Natural killer cell (primary cell): ENCODE data around the gene SYNDIG1. TPM values are rescaled to one million over a fixed set of nuclear protein-coding genes. Genes with fewer than 3 reads are reported as not detected.

Source experiments
- ATAC-seq, 3 donors: fragments of 150-1000 bp in 2 of 3; fragments of 200-7000 bp in 1 of 3; cut with Tn5 transposase; 1 replicate in 1 of 3; 2 replicates in 2 of 3; pipeline ENCODE4 v1.10.0; 2021; ENCODE audit warnings: mild to moderate bottlenecking in 2 of 3, moderate library complexity in 2 of 3
- DNase-seq, 2 donors: peaks; one replicate each; pipeline versions ENCODE4 v3.0.0 to v3.0.0-alpha.2; 2013 to 2021; ENCODE audit warnings: mixed read lengths in 1 of 2
- H3K27ac ChIP-seq: one replicate; pipeline ENCODE4 v1.5.1; 2013; ENCODE audit warnings: mild to moderate bottlenecking, low read length
- H3K27me3 ChIP-seq: one replicate; pipeline ENCODE4 v1.6.1; 2013; ENCODE audit warnings: low read length; ENCODE audit not compliant: control insufficient read depth, insufficient read depth
- H3K36me3 ChIP-seq: one replicate; pipeline ENCODE4 v1.6.1; 2013; ENCODE audit warnings: low read length; ENCODE audit not compliant: control insufficient read depth, insufficient read depth
- H3K4me1 ChIP-seq: one replicate; pipeline ENCODE4 v1.6.1; 2013; ENCODE audit warnings: low read length; ENCODE audit not compliant: control insufficient read depth, insufficient read depth
- H3K4me3 ChIP-seq: one replicate; pipeline ENCODE4 v1.5.1; 2013; ENCODE audit warnings: low read length
- H3K9me3 ChIP-seq: one replicate; pipeline ENCODE4 v1.6.1; 2013; ENCODE audit warnings: low read length; ENCODE audit not compliant: control insufficient read depth, insufficient read depth
- H3K27ac Mint-ChIP-seq, 2 donors: one replicate each; pipeline ENCODE4 v1.8.0; 2022; ENCODE audit warnings: mild to moderate bottlenecking in 2 of 2, mixed read lengths in 2 of 2, moderate library complexity in 1 of 2
- H3K27me3 Mint-ChIP-seq, 2 donors: one replicate each; pipeline ENCODE4 v1.8.0; 2022; ENCODE audit warnings: low read depth in 2 of 2, mixed read lengths in 2 of 2
- H3K36me3 Mint-ChIP-seq: one replicate; pipeline ENCODE4 v1.8.0; 2022; ENCODE audit warnings: mixed read lengths
- H3K4me1 Mint-ChIP-seq, 2 donors: one replicate each; pipeline ENCODE4 v1.8.0; 2022; ENCODE audit warnings: mixed read lengths in 2 of 2
- H3K4me3 Mint-ChIP-seq: one replicate; pipeline ENCODE4 v1.8.0; 2022; ENCODE audit warnings: mild to moderate bottlenecking, moderate library complexity, mixed read lengths
- H3K9me3 Mint-ChIP-seq, 2 donors: one replicate each; pipeline ENCODE4 v1.8.0; 2022; ENCODE audit warnings: mixed read lengths in 2 of 2
- WGBS: methylation state at CpG from one replicate; pipeline ENCODE4 v1.1.7; 2013; ENCODE audit warnings: missing lambda C conversion rate; ENCODE audit not compliant: insufficient coverage; 5-methylcytosine and 5-hydroxymethylcytosine counted together
- intact Hi-C: fragments of 100-400 bp; cut with micrococcal nuclease; formaldehyde crosslinking; loops from one replicate; pipeline ENCODE4 v1.14.2; 2022
- total RNA-seq, 4 donors: library from RNA; stranded (reverse); fragments of 120-200 nt in 1 of 4; gene quantifications; one replicate each; pipeline versions ENCODE4 v1.2.3 to v1.2.4, GENCODE V29; 2013 to 2022
- TF ChIP-seq, protein P1 (sequence below): fragments of 200-600 bp; IDR thresholded peaks from one replicate; pipeline ENCODE4 v1.8.0; 2022; ENCODE audit warnings: antibody characterized with exemption

SYNDIG1 gene
- total RNA-seq, 3 donors from 2014 or later (not counting 1 experiment from before 2014, with no cell fraction given) = not detected

- no peaks in the 10 kb centered on the region for H3K36me3 ChIP-seq
- H3K27me3 Mint-ChIP-seq = peaks cover 7% of the 10 kb centered on the region in 2 donors
- TF ChIP-seq, protein P1, sequence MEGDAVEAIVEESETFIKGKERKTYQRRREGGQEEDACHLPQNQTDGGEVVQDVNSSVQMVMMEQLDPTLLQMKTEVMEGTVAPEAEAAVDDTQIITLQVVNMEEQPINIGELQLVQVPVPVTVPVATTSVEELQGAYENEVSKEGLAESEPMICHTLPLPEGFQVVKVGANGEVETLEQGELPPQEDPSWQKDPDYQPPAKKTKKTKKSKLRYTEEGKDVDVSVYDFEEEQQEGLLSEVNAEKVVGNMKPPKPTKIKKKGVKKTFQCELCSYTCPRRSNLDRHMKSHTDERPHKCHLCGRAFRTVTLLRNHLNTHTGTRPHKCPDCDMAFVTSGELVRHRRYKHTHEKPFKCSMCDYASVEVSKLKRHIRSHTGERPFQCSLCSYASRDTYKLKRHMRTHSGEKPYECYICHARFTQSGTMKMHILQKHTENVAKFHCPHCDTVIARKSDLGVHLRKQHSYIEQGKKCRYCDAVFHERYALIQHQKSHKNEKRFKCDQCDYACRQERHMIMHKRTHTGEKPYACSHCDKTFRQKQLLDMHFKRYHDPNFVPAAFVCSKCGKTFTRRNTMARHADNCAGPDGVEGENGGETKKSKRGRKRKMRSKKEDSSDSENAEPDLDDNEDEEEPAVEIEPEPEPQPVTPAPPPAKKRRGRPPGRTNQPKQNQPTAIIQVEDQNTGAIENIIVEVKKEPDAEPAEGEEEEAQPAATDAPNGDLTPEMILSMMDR = no peak
- no peak overlapping the region for H3K27ac Mint-ChIP-seq
- no peaks in the 10 kb centered on the region for H3K4me1 Mint-ChIP-seq
- no peak for DNase-seq
- WGBS = 83% methylated on average over 4 of the region's 4 CpGs
- no peak overlapping the region for H3K27ac ChIP-seq
- no peak for ATAC-seq
- H3K4me1 ChIP-seq = no peaks in the 10 kb centered on the region
- H3K4me3 ChIP-seq = no peak overlapping the region
- H3K9me3 ChIP-seq = no peaks in the 10 kb centered on the region
- H3K36me3 Mint-ChIP-seq = peaks cover 7% of the 10 kb centered on the region
- H3K27me3 ChIP-seq = no peaks in the 10 kb centered on the region
- H3K4me3 Mint-ChIP-seq = no peak overlapping the region
- peaks cover 0 to 2% of the 10 kb centered on the region in 2 donors for H3K9me3 Mint-ChIP-seq
- intact Hi-C loops = no loop called here
Measured at GRCh38 chr20:24605937-24606455, 136.6 kb downstream of the SYNDIG1 start.

- H3K4me1 Mint-ChIP-seq = no peaks in the 10 kb centered on the region
- no peak for DNase-seq
- Histone ChIP-seq H3K4me3 (no peak overlapping the region), H3K27ac (no peak overlapping the region), H3K4me1 (no peaks in the 10 kb centered on the region), H3K36me3 (no peaks in the 10 kb centered on the region), H3K27me3 (no peaks in the 10 kb centered on the region), H3K9me3 (no peaks in the 10 kb centered on the region)
- 97% methylated on average over 10 of the region's 12 CpGs for WGBS
- H3K9me3 Mint-ChIP-seq = peaks cover 0 to under 1% of the 10 kb centered on the region in 2 donors
- ATAC-seq = no peak
- TF ChIP-seq, protein P1 = no peak
- no peak overlapping the region for H3K4me3 Mint-ChIP-seq
- intact Hi-C loops = no loop called here
- H3K27ac Mint-ChIP-seq = no peak overlapping the region
- H3K36me3 Mint-ChIP-seq = no peaks in the 10 kb centered on the region
- H3K27me3 Mint-ChIP-seq = peaks cover 7 to 13% of the 10 kb centered on the region in 2 donors
Measured at GRCh38 chr20:24607402-24607801, 138.0 kb downstream of the SYNDIG1 start.

DNA sequence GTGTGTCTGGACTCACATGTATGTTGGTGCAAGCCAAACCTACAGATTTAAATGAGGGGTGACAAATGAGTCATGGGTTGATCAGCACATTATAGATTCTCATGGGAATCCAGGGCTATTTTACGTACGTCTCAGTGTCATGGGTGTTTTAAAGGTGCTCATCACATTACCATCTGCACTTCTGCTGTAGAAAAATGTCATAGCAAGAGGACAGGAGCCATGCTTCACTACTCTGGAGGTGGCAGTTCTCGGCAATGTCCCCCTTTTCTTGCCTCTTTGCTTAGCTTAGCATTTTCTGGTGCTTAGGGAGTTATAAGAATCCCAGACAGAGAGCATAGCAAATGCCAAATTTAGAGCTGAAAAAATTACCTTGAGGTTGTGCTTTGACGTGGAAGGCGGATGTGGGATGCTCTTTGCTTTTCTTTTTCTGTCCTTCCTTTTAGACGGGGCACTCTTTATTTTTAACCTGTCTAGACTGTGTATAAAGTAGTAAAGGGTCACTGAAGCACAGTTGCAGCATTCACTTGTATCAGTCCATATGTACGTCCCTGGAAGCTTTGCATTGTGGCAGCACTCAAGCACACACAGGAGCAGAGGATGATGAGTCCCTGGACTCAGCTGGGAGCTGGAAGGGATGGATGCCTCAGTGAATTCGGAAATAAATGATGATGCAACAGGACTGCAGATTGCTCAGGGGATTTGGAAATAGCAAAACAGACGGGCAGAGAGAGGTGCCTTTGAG is 139.7 kb downstream of the SYNDIG1 start:
- Histone ChIP-seq H3K4me1 (no peaks in the 10 kb centered on the region), H3K27ac (no peak overlapping the region), H3K27me3 (no peaks in the 10 kb centered on the region), H3K36me3 (no peaks in the 10 kb centered on the region), H3K9me3 (no peaks in the 10 kb centered on the region), H3K4me3 (no peak overlapping the region)
- ATAC-seq (no peak), DNase-seq (no peak)
- H3K36me3 Mint-ChIP-seq = no peaks in the 10 kb centered on the region
- peaks cover 0 to 9% of the 10 kb centered on the region in 2 donors for H3K27me3 Mint-ChIP-seq
- H3K4me3 Mint-ChIP-seq = no peak overlapping the region
- H3K27ac Mint-ChIP-seq = no peak overlapping the region
- TF ChIP-seq, protein P1 = no peak
- intact Hi-C loops = no loop called here
- WGBS = 77% methylated on average over 9 of the region's 9 CpGs
- no peaks in the 10 kb centered on the region for H3K4me1 Mint-ChIP-seq
- H3K9me3 Mint-ChIP-seq = no peaks in the 10 kb centered on the region
